Cardiac fibroblast (primary cell): ENCODE data around the gene CGB1.
"Not testable (repeated sequence)": the region's sequence is repeated elsewhere in the genome, so short reads cannot be mapped to it uniquely, and the experiment has no call there.

Experiments
- DNase-seq, 2 donors: peaks; one replicate each; pipeline versions ENCODE4 v3.0.0 to v3.0.0-alpha.2; 2010; ENCODE audit warnings: low read depth in 2 of 2
- H3K4me3 ChIP-seq, 2 donors: replicated peaks in 1 of 2; 1 replicate in 1 of 2; 2 replicates in 1 of 2; pipeline ENCODE4 v1.5.1; 2011; ENCODE audit warnings: low read depth in 2 of 2, low read length in 2 of 2, mild to moderate bottlenecking in 2 of 2, moderate library complexity in 1 of 2
- CTCF ChIP-seq: IDR thresholded peaks from one replicate; pipeline ENCODE4 v1.5.1; 2011; ENCODE audit warnings: low read depth, mild to moderate bottlenecking, low read length, inconsistent platforms

The CGB1 gene

GRCh38 chr19:49059053-49059452, 22.4 kb upstream of the CGB1 start:
- DNase-seq: no peak
- H3K4me3 ChIP-seq: no peak overlapping the region
- TF ChIP-seq CTCF: no peak

GRCh38 chr19:49058562-49058961, 21.9 kb upstream of the CGB1 start:
- peak in 1 of 2 donors; percentile 24 for DNase-seq
- H3K4me3 ChIP-seq: no peak overlapping the region
- no peak for TF ChIP-seq CTCF

- no peak for TF ChIP-seq CTCF
- H3K4me3 ChIP-seq: peak within 1 kb of the TSS; percentile 49 to 60
- peak; percentile 54 to 61 for DNase-seq
Observed at GRCh38 chr19:49057636-49058234, 21.0 kb upstream of the CGB1 start, which contains the start of gene CGB7. Gene CGB7, minus strand, starts transcription at chr19:49057749. Its CDS starts 2,374 bp downstream, at chr19:49055375.

- H3K4me3 ChIP-seq: peak overlapping the region; percentile 49 to 60
- not testable (repeated sequence) for DNase-seq
Observed at GRCh38 chr19:49056902-49057596, 20.4 kb upstream of the CGB1 start.

- DNase-seq: peak; percentile 38 to 49
- peak overlapping the region; percentile 45 to 60 for H3K4me3 ChIP-seq
- peak; percentile 19 for TF ChIP-seq CTCF
Observed at GRCh38 chr19:49056101-49056901, 19.6 kb upstream of the CGB1 start.

GRCh38 chr19:49050376-49051033, 13.8 kb upstream of the CGB1 start:
- DNase-seq: peak in 1 of 2 donors; percentile 76
- not testable (repeated sequence) for H3K4me3 ChIP-seq

GRCh38 chr19:49049834-49050233, 13.1 kb upstream of the CGB1 start:
- not testable (repeated sequence) for DNase-seq, H3K4me3 ChIP-seq

GRCh38 chr19:49049011-49049410, 12.3 kb upstream of the CGB1 start, which contains the start of gene CGB8:
Gene CGB8, minus strand, starts transcription at chr19:49049111. Its CDS starts 372 bp downstream, at chr19:49048739.
- not testable (repeated sequence) for DNase-seq

GRCh38 chr19:49043548-49043947, 6.9 kb upstream of the CGB1 start, which contains the start of gene CGB5:
Gene CGB5, plus strand, starts transcription at chr19:49043848. Its CDS starts 362 bp downstream, at chr19:49044210.
- not testable (repeated sequence) for H3K4me3 ChIP-seq, DNase-seq

More at GRCh38 chr19:49049011-49049410, 12.3 kb upstream of the CGB1 start, which contains the start of gene CGB8:
- not testable (repeated sequence) for H3K4me3 ChIP-seq

GRCh38 chr19:49042666-49043065, 6.0 kb upstream of the CGB1 start:
- H3K4me3 ChIP-seq, DNase-seq: not testable (repeated sequence)
